Posterior vena cava (tissue), 2 donors: ENCODE results near the gene GDPD5. TPM values are rescaled to one million over a fixed set of nuclear protein-coding genes. Genes with fewer than 3 reads are reported as not detected.

ENCODE experiments used
- DNase-seq: peaks from one replicate; pipeline ENCODE4 v3.0.0-alpha.2; 2020; ENCODE audit warnings: low spot score
- intact Hi-C, 2 donors: fragments of 100-400 bp; cut with DNase I; formaldehyde crosslinking; loops; one replicate each; pipeline versions ENCODE4 v1.14.1 to v1.14.2; 2022 to 2023
- total RNA-seq, 2 donors: library from RNA; stranded (reverse); fragmentation: NEBNext Ultra II Directional; extraction: Animal tissue kit (Norgen Biotek cat#: 25700); gene quantifications; one replicate each; pipeline ENCODE4 v1.2.1, GENCODE V29; 2021
- donor health status: DM: yes; HTN: yes; CAD: no.
- donor health status: DM: yes; HTN: yes; CAD: no.

The GDPD5 gene
- total RNA-seq, 2 donors from 2014 or later, result 30.1 to 37.5 TPM

DNA sequence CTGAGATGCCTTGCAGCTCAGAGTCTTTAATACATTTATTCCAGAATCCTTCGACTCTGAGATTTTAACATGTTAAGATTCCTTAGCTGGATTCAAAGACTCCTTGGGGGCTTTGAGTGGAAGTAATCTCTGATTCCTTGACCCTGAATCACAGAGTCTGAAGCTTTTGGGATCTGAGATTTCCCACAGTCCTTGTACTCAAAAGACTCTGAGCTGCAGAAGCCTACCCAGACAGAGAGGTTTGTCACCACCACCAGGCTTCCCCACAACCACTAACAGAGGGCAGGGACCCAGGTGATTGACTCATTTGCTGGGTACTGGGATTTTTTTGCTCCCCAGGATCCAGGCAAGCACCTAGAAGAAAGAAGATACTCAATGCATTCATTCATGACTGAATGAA lies 34.9 kb upstream of the GDPD5 start:
- DNase-seq, result no peak
- intact Hi-C loops, result no loop called here

GRCh38 chr11:75558939-75559843 lies 33.5 kb upstream of the GDPD5 start:
- intact Hi-C loops, result no loop called here
- DNase-seq, result no peak

GRCh38 chr11:75557666-75558494 lies 32.1 kb upstream of the GDPD5 start:
- intact Hi-C loops, result no loop called here
- peak; percentile 90 for DNase-seq

DNA sequence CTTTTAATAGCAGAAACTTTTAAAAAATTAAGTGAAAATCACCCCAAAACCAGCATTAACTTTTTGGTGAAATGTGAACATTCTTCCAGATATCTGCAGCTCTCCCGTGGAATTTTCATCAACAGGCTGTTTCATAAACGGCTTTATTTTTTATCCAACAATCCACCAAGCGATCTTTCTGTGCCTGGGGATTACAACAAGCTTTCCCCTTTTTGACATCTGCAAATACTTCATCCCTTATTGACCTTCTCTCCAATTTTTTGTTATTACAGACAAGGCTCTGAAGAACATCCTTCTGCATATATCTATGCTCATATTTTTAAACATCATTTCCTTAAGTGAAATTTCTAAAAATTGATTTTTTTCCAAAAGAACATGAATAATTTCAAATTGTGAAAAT lies 30.5 kb upstream of the GDPD5 start:
- intact Hi-C loops, result no loop called here
- DNase-seq, result no peak

- no peak for DNase-seq
- intact Hi-C loops, result no loop called here
Observed at GRCh38 chr11:75555079-75555811, 29.5 kb upstream of the GDPD5 start.

DNA sequence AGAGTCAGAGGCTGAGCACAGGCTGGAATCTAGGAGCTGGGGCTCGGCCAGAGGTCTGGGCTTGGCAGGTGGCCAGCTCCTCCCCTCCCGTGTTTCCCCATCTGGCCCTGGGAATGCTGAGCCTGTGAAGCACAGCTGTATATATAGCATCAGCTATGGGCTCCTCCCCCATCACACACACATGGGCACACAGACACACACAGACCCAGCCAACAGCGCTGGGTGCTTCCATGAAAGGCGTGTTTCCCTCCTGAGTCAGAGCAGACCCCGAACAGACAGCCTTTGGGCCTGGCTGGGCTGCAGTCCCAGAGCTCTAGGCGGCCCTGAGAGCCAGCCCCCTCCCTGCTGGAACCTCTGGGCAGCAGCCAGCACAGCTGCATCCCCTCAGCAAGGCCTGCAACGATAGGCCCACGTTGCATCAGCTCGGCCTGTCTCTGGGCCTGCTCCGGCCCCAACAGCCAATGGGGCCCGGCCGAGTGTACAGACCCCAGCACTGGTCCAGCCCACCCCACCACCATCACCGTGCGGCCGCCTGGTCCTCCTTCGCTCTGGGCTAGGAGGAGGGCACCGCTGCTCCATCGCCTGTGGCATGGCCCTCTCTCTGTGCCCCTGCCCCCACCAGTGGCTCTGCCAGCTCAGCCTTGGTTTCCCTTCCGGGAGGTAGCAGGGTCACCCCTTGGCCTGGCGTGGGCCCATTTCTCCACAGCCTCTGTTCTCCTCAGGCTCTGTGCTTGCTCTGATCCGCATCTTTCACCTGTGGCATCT lies 28.7 kb upstream of the GDPD5 start:
- DNase-seq, result peak; percentile 98
- intact Hi-C loops, result no loop called here

DNA sequence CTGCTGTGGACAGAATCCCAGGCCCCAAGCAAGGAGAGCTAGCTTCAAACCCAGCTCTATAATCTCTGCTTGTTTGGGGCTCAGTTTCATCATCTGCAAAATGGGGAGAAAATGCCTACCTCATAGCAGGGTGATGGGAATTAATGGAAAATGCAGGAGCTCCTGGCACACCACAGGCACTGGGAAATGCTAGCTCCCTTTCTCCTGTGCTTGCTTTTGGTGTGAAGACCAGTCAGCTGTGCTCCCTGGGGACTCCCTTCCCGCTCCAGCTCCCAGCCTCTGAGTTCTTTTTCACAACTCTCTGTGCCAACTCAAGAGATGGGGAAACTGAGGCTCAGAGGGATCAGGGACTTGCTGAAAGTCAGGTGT lies 28.1 kb upstream of the GDPD5 start:
- no peak for DNase-seq
- intact Hi-C loops, result loop anchor here in 1 of 2 donors (2.0 kb wide), 1 partner anchor 17 kb away; no protein-coding TSS in a partner anchor

GRCh38 chr11:75553182-75553581 lies 27.4 kb upstream of the GDPD5 start:
- DNase-seq, result no peak
- intact Hi-C loops, result loop anchor here in 1 of 2 donors (2.0 kb wide), 1 partner anchor 18 kb away; no protein-coding TSS in a partner anchor

DNA sequence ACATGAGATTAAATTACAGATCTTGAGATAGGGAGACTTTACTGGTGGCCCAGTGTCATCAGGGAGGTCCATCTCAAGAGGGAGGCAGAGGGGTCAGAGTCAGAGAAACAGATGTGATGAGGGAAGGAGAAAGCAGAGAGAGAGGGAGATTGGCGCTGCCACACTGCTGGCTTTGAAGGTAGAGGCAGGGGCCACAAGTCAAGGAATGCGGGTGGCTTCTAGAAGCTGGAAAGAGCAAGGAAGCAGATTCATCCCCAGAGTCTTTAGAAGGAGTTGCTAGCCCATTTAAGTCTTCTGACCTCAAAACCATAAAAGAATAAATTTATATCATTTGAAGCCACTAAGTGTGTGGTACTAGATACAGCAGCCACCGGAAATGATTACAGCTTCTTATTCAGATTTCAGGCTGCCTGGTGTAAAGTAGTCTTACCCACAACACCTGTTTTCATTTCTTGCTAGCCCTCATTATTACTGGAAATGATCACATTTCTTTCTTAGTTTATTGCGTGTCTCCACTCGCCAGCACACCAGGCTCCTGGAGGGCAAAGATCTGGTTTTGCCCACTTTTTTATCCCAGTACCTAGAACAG lies 23.7 kb upstream of the GDPD5 start:
- intact Hi-C loops, result loop anchor here (2.0 to 5.0 kb wide), 3 partner anchors 15 to 248 kb away; no protein-coding TSS in a partner anchor
- no peak for DNase-seq

- no peak for DNase-seq
- intact Hi-C loops, result loop anchor here (2.0 to 5.0 kb wide), 3 partner anchors 16 to 249 kb away; no protein-coding TSS in a partner anchor
Observed at GRCh38 chr11:75548595-75549272, 23.0 kb upstream of the GDPD5 start.

GRCh38 chr11:75547617-75548058 lies 21.9 kb upstream of the GDPD5 start:
- no peak for DNase-seq

DNA sequence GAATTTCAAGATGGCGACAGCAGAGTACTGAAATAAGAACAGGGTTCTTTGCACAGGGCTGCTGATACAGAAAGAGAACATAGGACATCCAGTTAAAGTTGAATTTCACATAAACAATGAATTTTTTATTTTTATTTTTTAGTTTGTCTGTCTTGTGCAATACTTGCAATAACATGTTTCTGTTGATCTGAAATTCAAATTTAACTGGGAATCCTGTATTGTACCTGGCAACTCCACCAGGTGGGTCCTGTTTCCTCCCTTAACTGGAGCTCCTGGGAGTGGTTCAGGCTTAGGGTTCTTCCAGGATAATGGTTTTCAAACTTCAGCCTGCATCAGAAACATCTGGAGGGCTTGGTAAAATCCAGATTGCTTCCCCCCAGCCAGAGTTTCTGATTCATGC lies 21.4 kb upstream of the GDPD5 start:
- intact Hi-C loops, result loop anchor here (5.0 kb wide), 2 partner anchors 35 to 250 kb away; no protein-coding TSS in a partner anchor
- no peak for DNase-seq

More at GRCh38 chr11:75547617-75548058, 21.9 kb upstream of the GDPD5 start:
- intact Hi-C loops, result loop anchor here (2.0 to 5.0 kb wide), 3 partner anchors 17 to 250 kb away; no protein-coding TSS in a partner anchor

GRCh38 chr11:75543806-75544205 lies 18.1 kb upstream of the GDPD5 start:
- intact Hi-C loops, result no loop called here

DNA sequence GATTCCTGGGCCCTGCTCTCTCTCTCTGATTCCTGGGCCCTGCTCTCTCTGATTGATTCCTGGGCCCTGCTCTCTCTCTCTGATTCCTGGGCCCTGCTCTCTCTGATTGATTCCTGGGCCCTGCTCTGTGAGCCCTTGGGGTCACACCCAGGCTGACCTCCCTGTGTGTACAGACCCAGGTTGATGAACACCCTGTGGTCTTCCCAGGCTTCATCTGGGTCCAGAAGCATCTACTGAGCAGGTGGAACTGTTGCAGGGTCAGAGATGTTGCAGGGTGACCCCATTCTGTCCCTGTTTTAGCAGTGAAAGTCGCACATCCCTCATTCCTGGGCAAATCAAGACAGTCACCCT lies 16.3 kb upstream of the GDPD5 start:
- no peak for DNase-seq
- intact Hi-C loops, result no loop called here

More at GRCh38 chr11:75543806-75544205, 18.1 kb upstream of the GDPD5 start:
- DNase-seq, result no peak

DNA sequence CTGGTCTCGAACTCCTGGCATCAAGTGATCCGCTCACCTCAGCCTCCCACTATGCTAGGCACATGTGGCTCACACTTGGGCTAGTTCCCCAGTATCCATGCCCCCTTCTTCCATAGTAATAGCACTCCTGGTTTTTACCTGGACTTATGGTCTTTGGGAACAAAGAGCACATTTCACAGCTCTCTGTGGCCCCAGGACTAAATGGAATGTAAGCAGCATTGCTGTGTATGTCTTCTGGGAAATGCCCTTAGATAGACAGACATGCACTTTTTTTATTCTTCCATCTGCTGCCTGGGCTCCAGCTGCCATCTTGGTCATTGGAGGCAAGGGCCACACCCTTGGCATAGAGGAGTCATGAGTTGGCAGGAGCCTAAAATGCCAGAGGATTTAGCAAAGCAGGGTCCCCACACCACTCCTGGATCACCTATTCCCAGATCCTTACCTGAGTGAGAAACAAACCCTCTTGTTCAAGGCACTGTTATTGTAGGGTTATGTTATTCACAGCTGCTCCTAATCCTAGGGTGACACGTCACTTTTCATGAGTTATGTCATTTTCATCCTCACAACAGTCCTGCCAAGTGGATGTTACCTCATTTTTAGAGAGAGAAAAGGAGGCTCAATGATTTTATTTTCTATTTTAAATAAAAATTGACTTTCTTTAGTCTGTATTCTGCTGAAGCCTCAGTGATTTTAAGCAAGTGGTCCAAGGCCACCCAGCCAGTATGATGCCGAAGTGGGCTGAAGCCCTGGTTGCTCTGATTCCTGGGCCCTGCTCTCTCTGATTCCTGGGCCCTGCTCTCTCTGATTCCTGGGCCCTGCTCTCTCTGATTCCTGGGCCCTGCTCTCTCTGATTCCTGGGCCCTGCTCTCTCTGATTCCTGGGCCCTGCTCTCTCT lies 15.7 kb upstream of the GDPD5 start:
- no peak for DNase-seq
- intact Hi-C loops, result no loop called here

GRCh38 chr11:75539459-75540334 lies 14.0 kb upstream of the GDPD5 start:
- intact Hi-C loops, result no loop called here
- DNase-seq, result no peak
